NT2/D1 (cell line): ENCODE measurements around the gene MT1X.

Experiments used
- SUZ12 ChIP-seq: IDR thresholded peaks from 2 replicates; pipeline ENCODE4 v1.6.1; 2011; ENCODE audit not compliant: insufficient read length, insufficient read depth; ENCODE audit errors: extremely low read depth
- YY1 ChIP-seq: IDR thresholded peaks from 2 replicates; pipeline ENCODE4 v1.6.1; 2011; ENCODE audit not compliant: insufficient read length, insufficient read depth
- ZNF274 ChIP-seq: IDR thresholded peaks from 2 replicates; pipeline ENCODE4 v1.6.1; 2011; ENCODE audit warnings: mild to moderate bottlenecking, low read depth, low read length

GRCh38 chr16:56686758-56687157 is 4.5 kb downstream of the MT1X start:
- TF ChIP-seq ZNF274 (no peak), SUZ12 (no peak), YY1 (no peak)
